NCI-H748 treated with DMSO at 0.1 percent for 48 hours (cell line): ENCODE measurements around the gene NTM.
A peak's percentile ranks its signal among the peaks of the same experiment; 100 is the strongest.
"Not testable (repeated sequence)": the region's sequence is repeated elsewhere in the genome, so short reads cannot be mapped to it uniquely, and the experiment has no call there.

Experiments
- DNase-seq: peaks from one replicate; lab custom pipeline; 2025; lab: John Stamatoyannopoulos, UW

Gene NTM

GRCh38 chr11:131463649-131464425, 93.4 kb downstream of the NTM start:
- DNase-seq: no peak

- DNase-seq: no peak
Observed at GRCh38 chr11:131464461-131464860, 94.0 kb downstream of the NTM start.

- DNase-seq: no peak
Observed at GRCh38 chr11:131465039-131465438, 94.6 kb downstream of the NTM start.

- no peak for DNase-seq
Observed at GRCh38 chr11:131465746-131466145, 95.3 kb downstream of the NTM start.

- peak; percentile 47 for DNase-seq
Observed at GRCh38 chr11:131467645-131468394, 97.4 kb downstream of the NTM start.

- no peak for DNase-seq
Observed at GRCh38 chr11:131468565-131468964, 98.2 kb downstream of the NTM start.

- no peak for DNase-seq
Observed at GRCh38 chr11:131470216-131470925, 100.0 kb downstream of the NTM start.

- DNase-seq: peak; percentile 16
Observed at GRCh38 chr11:131471976-131472375, 101.6 kb downstream of the NTM start.

- DNase-seq: no peak
Observed at GRCh38 chr11:131474947-131475346, 104.5 kb downstream of the NTM start.

- DNase-seq: no peak
Observed at GRCh38 chr11:131476266-131476665, 105.9 kb downstream of the NTM start.

GRCh38 chr11:131478341-131478740, 107.9 kb downstream of the NTM start:
- no peak for DNase-seq

GRCh38 chr11:131481303-131481702, 110.9 kb downstream of the NTM start:
- DNase-seq: no peak

- DNase-seq: no peak
Observed at GRCh38 chr11:131481971-131482370, 111.6 kb downstream of the NTM start.

- no peak for DNase-seq
Observed at GRCh38 chr11:131483453-131483852, 113.0 kb downstream of the NTM start.

GRCh38 chr11:131483877-131484276, 113.5 kb downstream of the NTM start:
- DNase-seq: peak; percentile 17

GRCh38 chr11:131486100-131486499, 115.7 kb downstream of the NTM start:
- no peak for DNase-seq

GRCh38 chr11:131486937-131487635, 116.7 kb downstream of the NTM start:
- no peak for DNase-seq

- no peak for DNase-seq
Observed at GRCh38 chr11:131488238-131488637, 117.8 kb downstream of the NTM start.

- DNase-seq: no peak
Observed at GRCh38 chr11:131491503-131491902, 121.1 kb downstream of the NTM start.

GRCh38 chr11:131495423-131495822, 125.0 kb downstream of the NTM start:
- no peak for DNase-seq

GRCh38 chr11:131497686-131498085, 127.3 kb downstream of the NTM start:
- DNase-seq: not testable (repeated sequence)

- DNase-seq: no peak
Observed at GRCh38 chr11:131498631-131499160, 128.3 kb downstream of the NTM start.
